SK-N-SH treated with all-trans-retinoic acid at 6 μM for 48 hours (cell line): Measurements from ENCODE around the gene SIK3.
A peak's percentile ranks its signal among the peaks of the same experiment; 100 is the strongest.

Source experiments
- ATAC-seq: fragments of 200-7000 bp; cut with Tn5 transposase; 3 replicates; pipeline ENCODE4 v1.9.1; 2020; ENCODE audit warnings: mild to moderate bottlenecking, moderate library complexity
- ARNTL ChIP-seq: fragments of 450-650 bp; formaldehyde crosslinking; IDR thresholded peaks from 2 replicates; pipeline ENCODE4 v1.5.0; 2020; ENCODE audit warnings: low read depth, mild to moderate bottlenecking, moderate library complexity, borderline replicate concordance
- BACH2 ChIP-seq: fragments of 250-450 bp; sonication (Bioruptor Pico); IDR thresholded peaks from 2 replicates; pipeline ENCODE4 v1.9.0; 2021; ENCODE audit warnings: mild to moderate bottlenecking, borderline replicate concordance
- CSDC2 ChIP-seq: fragments of 250-450 bp; sonication (Bioruptor Pico); IDR thresholded peaks from 2 replicates; pipeline ENCODE4 v1.5.0; 2020; ENCODE audit warnings: mild to moderate bottlenecking, moderate library complexity
- ESRRG ChIP-seq: fragments of 250-450 bp; sonication (Bioruptor Pico); IDR thresholded peaks from 2 replicates; pipeline ENCODE4 v1.6.1; 2021; ENCODE audit warnings: mild to moderate bottlenecking
- GLIS3 ChIP-seq: fragments of 250-450 bp; sonication (Bioruptor Pico); IDR thresholded peaks from 2 replicates; pipeline ENCODE4 v1.5.0; 2020; ENCODE audit warnings: mild to moderate bottlenecking, moderate library complexity
- ISL1 ChIP-seq: fragments of 250-450 bp; sonication (Bioruptor Pico); IDR thresholded peaks from 2 replicates; pipeline ENCODE4 v2.1.2; 2022; ENCODE audit warnings: mild to moderate bottlenecking, moderate library complexity
- OSR1 ChIP-seq: fragments of 250-450 bp; sonication (Bioruptor Pico); IDR thresholded peaks from 2 replicates; pipeline ENCODE4 v1.8.0; 2022; ENCODE audit warnings: moderate library complexity, mild to moderate bottlenecking, inconsistent platforms
- POU6F1 ChIP-seq: fragments of 250-450 bp; sonication (Bioruptor Pico); IDR thresholded peaks from 2 replicates; pipeline ENCODE4 v1.8.0; 2021; ENCODE audit warnings: low read depth, mild to moderate bottlenecking, moderate library complexity, borderline replicate concordance
- PPARA ChIP-seq: fragments of 250-450 bp; sonication (Bioruptor Pico); IDR thresholded peaks from 2 replicates; pipeline ENCODE4 v1.5.0; 2020; ENCODE audit warnings: mild to moderate bottlenecking, borderline replicate concordance
- TCF4 ChIP-seq: fragments of 250-450 bp; sonication (Bioruptor Pico); IDR thresholded peaks from 2 replicates; pipeline ENCODE4 v1.8.0; 2021; ENCODE audit warnings: mild to moderate bottlenecking, moderate library complexity, borderline replicate concordance
- TOX ChIP-seq: fragments of 250-450 bp; sonication (Bioruptor Pico); IDR thresholded peaks from 2 replicates; pipeline ENCODE4 v1.8.0; 2021; ENCODE audit warnings: mild to moderate bottlenecking, moderate library complexity, borderline replicate concordance
- ZC3H10 ChIP-seq: fragments of 250-450 bp; sonication (Bioruptor Pico); IDR thresholded peaks from 2 replicates; pipeline ENCODE4 v1.5.1; 2021; ENCODE audit warnings: mild to moderate bottlenecking, moderate library complexity
- ZFP3 ChIP-seq: fragments of 250-450 bp; sonication (Bioruptor Pico); IDR thresholded peaks from 2 replicates; pipeline ENCODE4 v1.5.0; 2020; ENCODE audit warnings: mild to moderate bottlenecking, moderate library complexity
- ZFP30 ChIP-seq: fragments of 450-650 bp; formaldehyde crosslinking; IDR thresholded peaks from 2 replicates; pipeline ENCODE4 v1.5.0; 2022; ENCODE audit warnings: mild to moderate bottlenecking, moderate library complexity
- ZNF565 ChIP-seq: fragments of 450-650 bp; formaldehyde crosslinking; conservative IDR thresholded peaks from 2 replicates; pipeline ENCODE4 v1.5.0; 2020; ENCODE audit warnings: low read depth, mild to moderate bottlenecking, moderate library complexity
- ZNF70 ChIP-seq: fragments of 450-650 bp; formaldehyde crosslinking; IDR thresholded peaks from 2 replicates; pipeline ENCODE4 v1.5.0; 2020; ENCODE audit warnings: mild to moderate bottlenecking, moderate library complexity
- ZNF8 ChIP-seq: fragments of 450-650 bp; formaldehyde crosslinking; IDR thresholded peaks from 2 replicates; pipeline ENCODE4 v1.5.0; 2020; ENCODE audit warnings: mild to moderate bottlenecking, moderate library complexity
- TF ChIP-seq, protein P1 (sequence below): fragments of 250-450 bp; sonication (Bioruptor Pico); IDR thresholded peaks from 2 replicates; pipeline ENCODE4 v1.5.0; 2020; ENCODE audit warnings: mild to moderate bottlenecking, moderate library complexity
- TF ChIP-seq, protein P2 (sequence below): fragments of 250-450 bp; sonication (Bioruptor Pico); IDR thresholded peaks from 2 replicates; pipeline ENCODE4 v1.5.1; 2020; ENCODE audit warnings: low read depth, mild to moderate bottlenecking, moderate library complexity
- TF ChIP-seq, protein P3 (sequence below): fragments of 250-450 bp; sonication (Bioruptor Pico); IDR thresholded peaks from 2 replicates; pipeline ENCODE4 v1.5.1; 2021; ENCODE audit warnings: mild to moderate bottlenecking, moderate library complexity
- TF ChIP-seq, protein P4 (sequence below): fragments of 250-450 bp; sonication (Bioruptor Pico); IDR thresholded peaks from 2 replicates; pipeline ENCODE4 v1.8.0; 2020; ENCODE audit warnings: mild to moderate bottlenecking, moderate library complexity, borderline replicate concordance

The SIK3 gene

GRCh38 chr11:117097389-117098268, 599 bp downstream of the SIK3 start:
- ATAC-seq, result peak; percentile 60
- TF ChIP-seq BACH2 (CRISPR knock-in tag) (no peak), ARNTL (CRISPR knock-in tag) (no peak), CSDC2 (CRISPR knock-in tag) (no peak), TOX (CRISPR knock-in tag) (no peak), PPARA (no peak), ISL1 (CRISPR knock-in tag) (no peak), GLIS3 (CRISPR knock-in tag) (no peak), ZFP30 (CRISPR knock-in tag) (no peak), POU6F1 (CRISPR knock-in tag) (no peak), TCF4 (CRISPR knock-in tag) (no peak), ZNF70 (no peak), ZNF565 (no peak), ESRRG (CRISPR knock-in tag) (no peak), ZC3H10 (no peak), ZFP3 (no peak)
- TF ChIP-seq, protein P1, sequence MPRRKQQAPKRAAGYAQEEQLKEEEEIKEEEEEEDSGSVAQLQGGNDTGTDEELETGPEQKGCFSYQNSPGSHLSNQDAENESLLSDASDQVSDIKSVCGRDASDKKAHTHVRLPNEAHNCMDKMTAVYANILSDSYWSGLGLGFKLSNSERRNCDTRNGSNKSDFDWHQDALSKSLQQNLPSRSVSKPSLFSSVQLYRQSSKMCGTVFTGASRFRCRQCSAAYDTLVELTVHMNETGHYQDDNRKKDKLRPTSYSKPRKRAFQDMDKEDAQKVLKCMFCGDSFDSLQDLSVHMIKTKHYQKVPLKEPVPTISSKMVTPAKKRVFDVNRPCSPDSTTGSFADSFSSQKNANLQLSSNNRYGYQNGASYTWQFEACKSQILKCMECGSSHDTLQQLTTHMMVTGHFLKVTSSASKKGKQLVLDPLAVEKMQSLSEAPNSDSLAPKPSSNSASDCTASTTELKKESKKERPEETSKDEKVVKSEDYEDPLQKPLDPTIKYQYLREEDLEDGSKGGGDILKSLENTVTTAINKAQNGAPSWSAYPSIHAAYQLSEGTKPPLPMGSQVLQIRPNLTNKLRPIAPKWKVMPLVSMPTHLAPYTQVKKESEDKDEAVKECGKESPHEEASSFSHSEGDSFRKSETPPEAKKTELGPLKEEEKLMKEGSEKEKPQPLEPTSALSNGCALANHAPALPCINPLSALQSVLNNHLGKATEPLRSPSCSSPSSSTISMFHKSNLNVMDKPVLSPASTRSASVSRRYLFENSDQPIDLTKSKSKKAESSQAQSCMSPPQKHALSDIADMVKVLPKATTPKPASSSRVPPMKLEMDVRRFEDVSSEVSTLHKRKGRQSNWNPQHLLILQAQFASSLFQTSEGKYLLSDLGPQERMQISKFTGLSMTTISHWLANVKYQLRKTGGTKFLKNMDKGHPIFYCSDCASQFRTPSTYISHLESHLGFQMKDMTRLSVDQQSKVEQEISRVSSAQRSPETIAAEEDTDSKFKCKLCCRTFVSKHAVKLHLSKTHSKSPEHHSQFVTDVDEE (CRISPR knock-in tag), result no peak
- TF ChIP-seq, protein P2, sequence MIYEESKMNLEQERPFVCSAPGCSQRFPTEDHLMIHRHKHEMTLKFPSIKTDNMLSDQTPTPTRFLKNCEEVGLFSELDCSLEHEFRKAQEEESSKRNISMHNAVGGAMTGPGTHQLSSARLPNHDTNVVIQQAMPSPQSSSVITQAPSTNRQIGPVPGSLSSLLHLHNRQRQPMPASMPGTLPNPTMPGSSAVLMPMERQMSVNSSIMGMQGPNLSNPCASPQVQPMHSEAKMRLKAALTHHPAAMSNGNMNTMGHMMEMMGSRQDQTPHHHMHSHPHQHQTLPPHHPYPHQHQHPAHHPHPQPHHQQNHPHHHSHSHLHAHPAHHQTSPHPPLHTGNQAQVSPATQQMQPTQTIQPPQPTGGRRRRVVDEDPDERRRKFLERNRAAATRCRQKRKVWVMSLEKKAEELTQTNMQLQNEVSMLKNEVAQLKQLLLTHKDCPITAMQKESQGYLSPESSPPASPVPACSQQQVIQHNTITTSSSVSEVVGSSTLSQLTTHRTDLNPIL (CRISPR knock-in tag), result no peak
- TF ChIP-seq, protein P3, sequence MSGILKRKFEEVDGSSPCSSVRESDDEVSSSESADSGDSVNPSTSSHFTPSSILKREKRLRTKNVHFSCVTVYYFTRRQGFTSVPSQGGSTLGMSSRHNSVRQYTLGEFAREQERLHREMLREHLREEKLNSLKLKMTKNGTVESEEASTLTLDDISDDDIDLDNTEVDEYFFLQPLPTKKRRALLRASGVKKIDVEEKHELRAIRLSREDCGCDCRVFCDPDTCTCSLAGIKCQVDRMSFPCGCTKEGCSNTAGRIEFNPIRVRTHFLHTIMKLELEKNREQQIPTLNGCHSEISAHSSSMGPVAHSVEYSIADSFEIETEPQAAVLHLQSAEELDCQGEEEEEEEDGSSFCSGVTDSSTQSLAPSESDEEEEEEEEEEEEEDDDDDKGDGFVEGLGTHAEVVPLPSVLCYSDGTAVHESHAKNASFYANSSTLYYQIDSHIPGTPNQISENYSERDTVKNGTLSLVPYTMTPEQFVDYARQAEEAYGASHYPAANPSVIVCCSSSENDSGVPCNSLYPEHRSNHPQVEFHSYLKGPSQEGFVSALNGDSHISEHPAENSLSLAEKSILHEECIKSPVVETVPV (CRISPR knock-in tag), result no peak

DNA sequence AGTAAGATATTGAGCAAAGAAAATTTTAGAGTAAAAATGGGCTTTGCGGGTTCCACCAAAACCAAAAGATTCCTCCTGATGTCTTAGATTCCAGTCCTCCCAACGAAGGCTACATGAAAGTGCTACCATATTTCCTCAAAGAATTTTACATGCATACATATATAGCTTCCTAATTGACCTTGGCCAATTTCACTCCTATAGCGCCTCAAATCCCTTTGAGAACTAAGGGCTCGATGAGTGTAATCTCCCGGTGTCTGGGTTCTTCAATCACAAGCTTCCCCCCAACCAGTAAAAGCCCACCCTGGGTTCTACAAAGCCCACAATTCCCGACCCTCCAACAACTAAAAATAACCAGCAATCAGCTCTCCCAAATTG, 1.2 kb downstream of the SIK3 start:
- no peak for TF ChIP-seq ISL1 (CRISPR knock-in tag)
- no peak for TF ChIP-seq ZNF8 (CRISPR knock-in tag)
- TF ChIP-seq ZNF565, result no peak
- TF ChIP-seq PPARA, result no peak
- no peak for TF ChIP-seq ESRRG (CRISPR knock-in tag)
- TF ChIP-seq ZC3H10, result no peak
- no peak for TF ChIP-seq ZFP30 (CRISPR knock-in tag)
- TF ChIP-seq OSR1 (CRISPR knock-in tag), result no peak
- TF ChIP-seq, protein P4, sequence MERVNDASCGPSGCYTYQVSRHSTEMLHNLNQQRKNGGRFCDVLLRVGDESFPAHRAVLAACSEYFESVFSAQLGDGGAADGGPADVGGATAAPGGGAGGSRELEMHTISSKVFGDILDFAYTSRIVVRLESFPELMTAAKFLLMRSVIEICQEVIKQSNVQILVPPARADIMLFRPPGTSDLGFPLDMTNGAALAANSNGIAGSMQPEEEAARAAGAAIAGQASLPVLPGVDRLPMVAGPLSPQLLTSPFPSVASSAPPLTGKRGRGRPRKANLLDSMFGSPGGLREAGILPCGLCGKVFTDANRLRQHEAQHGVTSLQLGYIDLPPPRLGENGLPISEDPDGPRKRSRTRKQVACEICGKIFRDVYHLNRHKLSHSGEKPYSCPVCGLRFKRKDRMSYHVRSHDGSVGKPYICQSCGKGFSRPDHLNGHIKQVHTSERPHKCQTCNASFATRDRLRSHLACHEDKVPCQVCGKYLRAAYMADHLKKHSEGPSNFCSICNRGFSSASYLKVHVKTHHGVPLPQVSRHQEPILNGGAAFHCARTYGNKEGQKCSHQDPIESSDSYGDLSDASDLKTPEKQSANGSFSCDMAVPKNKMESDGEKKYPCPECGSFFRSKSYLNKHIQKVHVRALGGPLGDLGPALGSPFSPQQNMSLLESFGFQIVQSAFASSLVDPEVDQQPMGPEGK (CRISPR knock-in tag), result no peak
- TF ChIP-seq POU6F1 (CRISPR knock-in tag), result no peak
- no peak for TF ChIP-seq TCF4 (CRISPR knock-in tag)
- TF ChIP-seq, all 23 proteins: peak for 0

More for the DNA sequence above, 1.2 kb downstream of the SIK3 start:
- no peak for ATAC-seq
